Measurements from ENCODE around the gene BARX2.

The BARX2 gene

GRCh38 chr11:129402206-129403171, 26.8 kb downstream of the BARX2 start:
- DNase-seq, result no peak

DNA sequence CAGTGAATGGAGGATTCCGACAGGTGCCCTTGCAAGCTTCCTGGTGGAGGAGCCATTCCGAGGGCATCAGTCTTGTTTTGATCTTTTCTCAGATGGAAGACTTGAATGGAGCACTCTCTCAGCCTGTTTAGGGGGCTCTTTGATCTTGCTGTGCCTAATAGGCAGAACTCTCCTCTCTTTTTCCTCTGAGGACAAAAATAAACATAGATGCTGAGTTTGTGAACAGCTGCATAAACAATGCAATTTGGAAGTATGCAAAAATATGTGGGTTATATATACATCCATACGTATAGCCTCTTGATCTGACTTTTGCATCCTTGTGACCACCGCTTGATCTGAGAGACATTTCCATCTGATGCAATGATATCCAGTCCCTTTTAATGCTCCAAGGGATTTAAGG, 29.1 kb downstream of the BARX2 start:
- DNase-seq, result no peak

DNA sequence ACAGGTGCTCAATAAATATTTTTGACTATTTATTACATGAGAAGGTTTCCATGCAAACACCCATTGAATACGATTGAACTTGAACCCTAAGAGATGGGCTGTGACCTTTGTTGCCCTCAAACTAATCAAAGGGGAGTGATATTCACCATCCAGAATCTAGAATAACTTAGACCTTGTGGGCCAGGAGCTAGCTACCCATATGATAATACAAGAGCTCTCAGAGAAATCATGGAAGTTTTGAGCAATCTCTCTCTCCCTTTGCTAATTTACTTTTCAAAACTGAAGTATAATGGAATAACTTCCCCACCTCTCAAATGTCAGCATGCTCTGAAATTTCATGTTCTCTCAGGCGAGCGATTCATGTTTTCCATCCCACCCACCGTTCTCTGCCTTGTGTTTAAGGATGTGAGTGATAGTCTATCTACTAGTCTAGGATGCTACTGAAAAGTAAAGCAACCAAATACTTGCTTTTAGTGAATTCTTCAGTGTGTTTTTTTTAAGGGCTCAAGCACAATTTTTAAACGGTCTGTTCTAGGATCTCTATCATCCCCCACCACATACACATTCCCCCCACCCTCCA, 33.3 kb downstream of the BARX2 start:
- no peak for DNase-seq

DNA sequence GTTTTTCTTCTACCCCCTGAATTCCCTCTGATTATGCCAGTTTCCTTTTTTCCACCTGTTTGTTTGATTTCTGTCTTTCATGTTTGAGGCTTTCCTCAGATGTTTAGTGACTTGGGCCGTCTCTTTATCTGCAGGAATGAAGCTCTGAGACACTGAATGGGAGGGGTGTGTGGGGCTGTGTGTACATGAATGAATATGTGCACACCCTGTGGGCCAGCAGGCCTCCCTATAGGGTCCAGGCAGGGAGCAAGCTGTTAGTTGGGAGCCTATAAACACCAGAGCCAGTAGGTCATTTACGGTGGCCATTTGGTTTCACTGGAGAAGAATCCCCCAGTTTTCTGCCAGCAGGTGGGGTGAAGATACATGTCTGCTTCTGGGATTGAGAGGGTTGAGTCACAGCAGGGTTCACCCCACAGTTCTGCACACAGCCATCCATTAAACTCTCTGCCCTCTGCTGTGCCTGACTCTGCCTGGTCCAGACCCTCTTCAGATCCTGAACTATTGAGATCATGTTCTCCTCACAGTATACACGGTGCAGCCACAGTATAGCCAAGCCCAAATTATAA, 34.8 kb downstream of the BARX2 start:
- no peak for DNase-seq

DNA sequence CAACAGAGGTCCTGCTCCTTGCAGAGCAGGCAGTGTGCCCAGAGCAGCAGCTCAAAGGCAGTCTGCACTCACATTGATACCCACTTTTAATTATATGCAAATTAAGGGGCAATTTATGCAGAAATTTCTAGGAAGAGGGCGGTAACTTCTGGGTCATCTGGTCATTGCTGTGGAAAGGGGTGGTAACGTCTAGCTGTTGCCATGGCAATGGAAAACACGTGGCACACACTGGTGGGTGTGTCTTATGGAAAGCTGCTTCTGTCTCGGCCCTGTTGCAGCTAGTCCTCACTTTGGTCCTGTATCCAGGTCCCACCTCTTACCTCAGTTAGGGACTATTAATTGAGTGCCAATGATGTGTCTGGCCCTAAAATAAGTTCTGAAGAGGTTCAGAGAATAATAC, 36.8 kb downstream of the BARX2 start:
- no peak for DNase-seq

DNA sequence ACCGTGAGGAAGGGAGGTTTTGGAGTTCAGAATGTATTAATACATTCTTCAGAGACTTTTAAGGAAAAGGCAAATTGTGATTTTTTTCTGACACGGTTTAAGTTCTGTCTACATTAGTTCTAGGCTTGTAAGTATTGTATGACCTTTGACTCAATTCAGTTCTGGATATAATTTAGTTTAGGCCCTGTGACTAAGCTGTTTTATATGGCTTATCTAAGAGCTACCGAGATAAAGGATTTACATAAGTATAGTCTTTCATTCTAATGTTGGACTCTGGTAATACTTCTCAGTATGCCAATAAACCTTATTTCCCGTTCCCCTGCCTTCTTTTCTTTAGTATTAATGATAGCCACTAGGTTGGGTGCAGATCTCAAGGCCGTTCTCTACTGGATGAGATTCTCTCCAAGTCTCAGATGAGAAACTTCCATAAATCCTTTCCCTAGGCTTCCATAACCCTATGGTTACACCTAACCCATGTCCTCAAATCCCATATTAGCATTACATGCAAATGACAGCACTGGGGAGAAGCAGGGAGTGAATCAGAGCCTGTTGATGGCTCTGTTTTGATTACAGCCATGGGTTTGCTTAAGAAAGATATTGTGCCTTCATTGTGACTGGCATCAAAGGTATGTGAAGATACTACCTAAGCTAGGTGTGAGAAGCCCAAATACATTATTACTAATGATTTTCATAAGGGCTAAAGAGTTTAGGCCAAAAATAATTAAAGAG, 38.7 kb downstream of the BARX2 start:
- DNase-seq, result no peak

DNA sequence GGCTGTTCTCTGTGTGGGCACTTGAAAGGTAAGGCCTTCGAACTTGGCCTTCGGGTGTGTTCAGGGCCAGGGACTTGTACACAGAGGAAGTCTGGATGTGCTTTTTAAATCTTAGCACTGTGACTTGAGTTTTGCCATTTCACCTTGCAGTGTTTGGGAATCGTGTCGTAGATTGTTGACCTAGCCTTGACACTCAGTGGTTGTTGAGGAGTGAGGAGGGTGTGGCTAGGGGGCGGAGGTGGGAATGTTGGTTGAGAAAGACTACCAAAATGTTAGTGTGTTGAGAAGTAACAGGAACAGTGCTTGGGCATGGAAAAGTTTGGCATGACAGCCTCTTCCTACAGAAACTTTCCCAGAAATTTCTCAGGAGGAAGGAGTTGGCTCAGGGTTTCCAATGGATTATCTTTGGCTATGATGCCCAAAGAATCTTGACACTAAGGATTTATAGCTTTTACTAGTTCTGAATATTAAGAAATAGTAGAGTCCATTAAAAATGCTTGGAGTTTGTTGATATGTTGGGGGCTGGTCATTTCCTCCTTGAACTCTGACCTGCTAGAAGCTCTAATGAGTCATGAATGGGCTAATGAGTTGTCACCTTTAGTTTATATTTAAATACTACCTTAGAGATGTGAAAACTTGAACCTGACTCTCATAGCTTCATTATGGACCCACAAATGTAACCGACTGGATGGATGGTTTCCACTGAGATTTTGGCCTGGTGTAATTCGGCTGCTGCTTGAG, 40.6 kb downstream of the BARX2 start:
- DNase-seq, result no peak

DNA sequence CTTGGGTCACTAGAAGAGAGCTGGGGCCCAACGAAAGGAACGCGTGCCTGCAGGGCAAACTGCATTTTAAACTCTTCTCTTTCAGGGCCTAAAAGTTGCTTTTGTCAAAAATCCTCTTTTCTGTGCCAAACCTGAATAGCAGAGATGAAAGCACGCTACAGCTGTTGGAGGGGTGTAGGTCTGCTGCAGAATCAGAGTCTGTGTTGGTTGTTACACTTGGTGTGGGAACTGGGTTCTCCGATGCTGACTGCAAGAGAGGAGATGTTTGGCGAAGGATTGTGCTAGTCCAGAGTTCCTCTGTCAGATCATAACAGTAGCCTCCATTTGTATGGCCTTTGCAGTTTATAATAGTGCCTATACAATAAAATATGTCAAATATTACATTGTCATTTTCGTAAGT, 41.8 kb downstream of the BARX2 start:
- DNase-seq, result no peak

DNA sequence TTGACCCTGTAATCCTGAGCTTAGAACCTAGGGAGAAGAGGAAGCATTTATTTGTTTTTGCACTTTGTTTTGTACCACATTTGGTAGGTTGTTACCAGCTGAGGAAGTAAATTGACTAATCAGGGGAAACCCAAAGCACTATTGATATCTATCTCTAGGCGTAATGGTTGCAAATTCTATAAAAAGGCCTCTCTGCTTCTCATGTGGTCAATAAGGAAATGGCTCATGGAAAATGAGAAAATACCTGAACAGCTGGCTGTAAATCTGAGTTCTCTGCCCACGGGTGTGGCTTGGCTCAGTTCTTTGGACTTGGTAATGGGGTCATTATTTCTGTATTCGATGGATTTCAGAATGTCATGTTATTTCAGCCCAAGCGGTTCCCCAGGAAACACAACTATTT, 42.4 kb downstream of the BARX2 start:
- DNase-seq, result no peak

GRCh38 chr11:129419386-129419785, 43.7 kb downstream of the BARX2 start:
- no peak for DNase-seq

GRCh38 chr11:129423426-129423825, 47.8 kb downstream of the BARX2 start:
- DNase-seq, result no peak

- DNase-seq, result no peak
Measured at GRCh38 chr11:129425214-129425613, 49.6 kb downstream of the BARX2 start.

DNA sequence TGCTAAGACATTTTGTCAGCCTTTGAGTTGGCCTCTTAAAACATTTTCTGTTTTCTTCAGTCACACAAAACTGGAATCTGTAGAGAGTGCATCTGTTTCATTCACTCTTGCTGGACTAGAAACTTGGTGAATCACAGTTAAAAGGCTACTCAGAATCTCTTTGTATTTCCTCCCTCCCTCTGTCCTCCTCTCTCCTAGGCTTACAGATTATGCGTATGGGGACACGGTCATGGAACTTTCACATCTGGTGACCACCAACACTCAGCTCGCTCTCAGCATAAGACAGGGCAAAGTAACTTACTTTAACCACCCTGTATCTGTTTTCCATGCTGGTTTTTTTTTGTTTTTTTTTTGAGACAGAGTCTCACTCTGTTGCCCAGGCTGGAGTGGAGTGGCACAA, 50.4 kb downstream of the BARX2 start:
- no peak for DNase-seq

GRCh38 chr11:129426776-129427175, 51.1 kb downstream of the BARX2 start:
- no peak for DNase-seq

GRCh38 chr11:129427376-129427775, 51.7 kb downstream of the BARX2 start:
- DNase-seq, result no peak

- no peak for DNase-seq
Measured at GRCh38 chr11:129427816-129428406, 52.3 kb downstream of the BARX2 start.

GRCh38 chr11:129428557-129428956, 52.9 kb downstream of the BARX2 start:
- no peak for DNase-seq

DNA sequence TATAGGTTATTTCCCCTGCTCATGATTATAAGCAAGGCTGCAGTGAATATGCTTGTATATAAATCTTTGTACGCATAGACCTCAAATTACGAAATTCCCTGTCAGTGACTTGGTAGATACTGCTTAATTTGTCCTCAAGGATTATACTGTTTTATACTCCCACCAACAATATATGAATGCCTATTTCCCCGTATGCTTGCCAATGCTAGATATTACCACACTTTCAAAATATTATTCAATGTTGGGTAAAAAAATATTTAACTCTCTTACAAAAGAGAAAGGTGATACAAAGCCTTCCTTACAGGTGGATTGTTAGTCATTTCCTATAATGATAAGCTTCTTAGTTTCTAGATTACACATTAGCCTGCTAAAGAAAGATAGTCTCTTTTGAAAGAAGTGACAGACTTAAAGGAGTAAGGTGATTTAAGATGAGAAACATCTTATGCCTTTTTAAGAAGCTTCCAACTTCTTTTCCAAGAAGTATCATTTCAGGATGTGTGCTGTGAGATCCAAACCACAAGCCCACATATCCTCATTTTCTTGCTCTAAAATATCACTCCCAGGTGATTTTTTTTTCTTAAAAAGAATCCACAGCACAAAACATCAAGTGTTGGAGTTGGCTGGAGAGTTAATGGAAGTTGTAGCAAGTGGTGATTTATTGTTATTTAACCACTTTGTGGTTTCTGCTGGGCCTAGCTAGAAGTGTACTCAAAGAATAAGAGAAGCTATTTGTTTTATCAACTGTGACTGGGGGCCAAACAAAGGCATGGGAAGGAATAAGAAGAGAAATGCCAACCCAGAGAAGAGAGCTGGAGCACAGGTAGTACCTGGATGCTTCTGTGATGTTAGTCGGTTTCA, 59.2 kb downstream of the BARX2 start:
- DNase-seq, result no peak

DNA sequence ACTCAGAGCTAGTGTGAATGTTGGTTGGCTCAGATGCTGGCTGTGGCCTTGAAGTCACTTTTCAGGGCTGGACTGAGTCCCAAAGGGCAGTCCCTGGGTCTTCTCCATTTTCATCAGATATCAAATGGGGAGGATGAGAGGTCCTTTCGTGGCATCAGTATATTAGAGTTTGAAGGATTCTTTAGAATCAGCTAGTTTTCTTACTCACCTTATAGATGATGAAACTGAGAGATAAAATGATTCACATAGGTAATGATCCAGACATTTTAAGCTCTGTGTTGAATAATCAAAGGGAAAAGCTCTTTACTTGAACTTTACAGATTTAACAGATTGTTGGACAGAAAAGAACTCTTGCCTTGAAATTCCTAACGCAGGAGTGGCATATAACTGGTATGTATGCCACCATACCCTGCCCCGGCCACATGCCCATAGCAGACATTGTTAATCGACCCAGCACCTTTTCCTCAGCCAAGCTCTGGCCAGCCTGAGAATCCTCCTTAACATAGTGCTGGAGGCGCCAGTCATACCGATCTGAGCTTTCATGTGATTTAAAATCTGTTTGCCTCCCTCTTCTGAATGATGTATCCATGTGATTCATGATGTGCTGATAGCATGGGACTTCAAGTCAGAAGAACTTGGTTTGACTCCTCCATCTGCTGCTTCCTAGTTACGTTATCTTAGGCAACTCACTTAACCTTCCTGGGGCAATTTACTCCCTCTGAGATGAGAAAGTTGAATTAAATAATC, 60.0 kb downstream of the BARX2 start:
- DNase-seq, result no peak

- no peak for DNase-seq
Measured at GRCh38 chr11:129436573-129436972, 60.9 kb downstream of the BARX2 start.

Data from Kasumi-1 (cell line).